Memory B cell (primary cell): ENCODE measurements around the gene TXNDC11.
"Not testable (repeated sequence)": the region's sequence is repeated elsewhere in the genome, so short reads cannot be mapped to it uniquely, and the experiment has no call there.

Experiments used
- ATAC-seq: fragments of 150-1000 bp; cut with Tn5 transposase; 2 replicates; pipeline ENCODE4 v1.10.0; 2021; ENCODE audit warnings: low read depth, mild to moderate bottlenecking, moderate library complexity
- DNase-seq, 2 donors: peaks; one replicate each; pipeline ENCODE4 v3.0.0; 2022; ENCODE audit warnings: low spot score in 2 of 2
- H3K27ac Mint-ChIP-seq: one replicate; pipeline ENCODE4 v1.8.0; 2022; ENCODE audit warnings: mild to moderate bottlenecking, moderate library complexity, mixed read lengths
- H3K27me3 Mint-ChIP-seq: one replicate; pipeline ENCODE4 v1.8.0; 2022; ENCODE audit warnings: mixed read lengths
- H3K36me3 Mint-ChIP-seq: one replicate; pipeline ENCODE4 v1.8.0; 2022; ENCODE audit warnings: mild to moderate bottlenecking, mixed read lengths
- H3K4me1 Mint-ChIP-seq: one replicate; pipeline ENCODE4 v1.8.0; 2022; ENCODE audit warnings: mixed read lengths
- H3K4me3 Mint-ChIP-seq: one replicate; pipeline ENCODE4 v1.8.0; 2022; ENCODE audit warnings: mild to moderate bottlenecking, moderate library complexity, mixed read lengths
- H3K9me3 Mint-ChIP-seq: one replicate; pipeline ENCODE4 v1.8.0; 2022; ENCODE audit warnings: mixed read lengths

The TXNDC11 gene, protein sequence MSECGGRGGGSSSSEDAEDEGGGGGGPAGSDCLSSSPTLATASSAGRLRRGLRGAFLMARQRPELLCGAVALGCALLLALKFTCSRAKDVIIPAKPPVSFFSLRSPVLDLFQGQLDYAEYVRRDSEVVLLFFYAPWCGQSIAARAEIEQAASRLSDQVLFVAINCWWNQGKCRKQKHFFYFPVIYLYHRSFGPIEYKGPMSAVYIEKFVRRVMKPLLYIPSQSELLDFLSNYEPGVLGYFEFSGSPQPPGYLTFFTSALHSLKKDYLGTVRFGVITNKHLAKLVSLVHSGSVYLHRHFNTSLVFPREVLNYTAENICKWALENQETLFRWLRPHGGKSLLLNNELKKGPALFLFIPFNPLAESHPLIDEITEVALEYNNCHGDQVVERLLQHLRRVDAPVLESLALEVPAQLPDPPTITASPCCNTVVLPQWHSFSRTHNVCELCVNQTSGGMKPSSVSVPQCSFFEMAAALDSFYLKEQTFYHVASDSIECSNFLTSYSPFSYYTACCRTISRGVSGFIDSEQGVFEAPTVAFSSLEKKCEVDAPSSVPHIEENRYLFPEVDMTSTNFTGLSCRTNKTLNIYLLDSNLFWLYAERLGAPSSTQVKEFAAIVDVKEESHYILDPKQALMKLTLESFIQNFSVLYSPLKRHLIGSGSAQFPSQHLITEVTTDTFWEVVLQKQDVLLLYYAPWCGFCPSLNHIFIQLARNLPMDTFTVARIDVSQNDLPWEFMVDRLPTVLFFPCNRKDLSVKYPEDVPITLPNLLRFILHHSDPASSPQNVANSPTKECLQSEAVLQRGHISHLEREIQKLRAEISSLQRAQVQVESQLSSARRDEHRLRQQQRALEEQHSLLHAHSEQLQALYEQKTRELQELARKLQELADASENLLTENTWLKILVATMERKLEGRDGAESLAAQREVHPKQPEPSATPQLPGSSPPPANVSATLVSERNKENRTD

DNA sequence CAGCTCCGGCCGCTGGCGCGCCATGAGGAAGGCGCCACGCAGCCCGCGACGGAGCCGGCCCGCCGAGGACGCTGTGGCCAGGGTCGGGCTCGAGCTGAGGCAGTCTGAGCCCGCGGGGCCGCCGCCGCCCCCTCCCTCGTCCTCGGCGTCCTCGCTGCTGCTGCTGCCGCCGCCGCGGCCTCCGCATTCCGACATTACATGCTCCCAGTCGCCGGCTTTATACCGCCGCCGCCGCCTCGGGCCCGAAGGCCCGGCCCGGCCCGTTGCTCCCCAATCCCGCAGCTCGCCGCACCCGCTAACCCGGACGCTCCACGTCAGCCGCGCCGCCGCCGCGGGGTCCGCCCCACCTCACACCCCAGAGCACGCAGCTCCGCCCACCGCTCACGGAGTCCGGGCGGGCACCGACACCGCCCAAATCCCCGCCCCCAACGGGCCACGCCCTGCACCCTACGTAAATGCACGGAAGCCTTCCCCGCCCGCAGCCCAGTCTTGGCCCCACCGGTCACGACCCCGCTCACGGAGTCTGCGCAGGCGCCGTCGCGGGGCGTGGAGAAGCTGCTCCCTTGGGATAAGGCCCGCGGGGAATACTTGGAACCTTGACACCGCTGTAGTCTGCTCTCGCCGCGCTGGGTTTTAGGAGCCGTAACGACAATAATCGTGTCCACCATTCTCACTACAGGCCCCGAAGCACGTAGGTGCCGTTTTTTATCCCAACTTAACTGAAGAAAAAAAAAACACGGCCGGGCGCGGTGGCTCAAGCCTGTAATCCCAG, at the start of gene TXNDC11:
Gene TXNDC11, minus strand, starts transcription at position 322 of the 772 bp plus-strand sequence. Its CDS starts 127 bp downstream, at position 195.
- DNase-seq (peak; percentile 100), ATAC-seq (peak; percentile 88)
- H3K27me3 Mint-ChIP-seq = no peaks in the 10 kb centered on the region
- peak within 1 kb of the TSS; percentile 94 for H3K4me3 Mint-ChIP-seq
- H3K27ac Mint-ChIP-seq = peak within 1 kb of the TSS; percentile 96
- H3K9me3 Mint-ChIP-seq = no peaks in the 10 kb centered on the region
- peaks cover 4% of the 10 kb centered on the region for H3K36me3 Mint-ChIP-seq
- peaks cover 38% of the 10 kb centered on the region for H3K4me1 Mint-ChIP-seq

DNA sequence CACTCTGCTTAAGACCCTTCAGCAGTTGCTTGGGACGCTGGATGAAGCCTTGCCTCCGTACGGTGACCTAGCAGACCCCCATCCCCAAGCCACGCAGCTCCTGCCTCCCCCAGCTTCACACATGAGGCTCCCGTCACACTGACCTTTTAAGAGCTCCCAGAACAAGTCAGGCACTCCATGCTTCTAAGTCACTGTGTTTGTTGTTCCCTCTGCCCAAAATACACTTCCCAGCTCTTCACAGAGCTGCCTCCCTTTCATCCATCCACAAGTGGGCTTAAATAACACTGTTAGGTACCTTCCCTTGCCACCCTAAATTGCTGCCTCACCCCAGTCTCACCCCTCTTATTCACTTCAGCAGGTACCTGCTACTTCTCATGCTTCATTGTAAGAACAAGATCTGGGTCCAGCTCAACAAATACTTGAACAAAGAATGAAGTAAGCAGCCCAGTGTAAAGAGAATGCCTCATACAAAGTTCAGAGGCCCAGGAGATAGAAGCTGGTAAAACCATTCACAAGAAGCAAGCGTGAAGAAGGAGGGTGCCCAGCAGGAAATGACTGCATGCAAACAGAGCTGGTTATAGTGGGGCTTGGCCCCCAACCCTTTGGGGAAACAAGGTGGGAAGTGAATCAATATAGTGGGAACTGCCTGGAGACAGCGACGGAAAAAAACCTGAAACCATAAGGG, 48.6 kb upstream of the TXNDC11 start:
- no peak for DNase-seq
- Mint-ChIP-seq H3K4me1 (peaks cover 49% of the 10 kb centered on the region), H3K27me3 (no peaks in the 10 kb centered on the region), H3K9me3 (no peaks in the 10 kb centered on the region), H3K36me3 (peaks cover 11% of the 10 kb centered on the region), H3K27ac (peak overlapping the region; percentile 15), H3K4me3 (no peak overlapping the region)
- ATAC-seq = no peak

DNA sequence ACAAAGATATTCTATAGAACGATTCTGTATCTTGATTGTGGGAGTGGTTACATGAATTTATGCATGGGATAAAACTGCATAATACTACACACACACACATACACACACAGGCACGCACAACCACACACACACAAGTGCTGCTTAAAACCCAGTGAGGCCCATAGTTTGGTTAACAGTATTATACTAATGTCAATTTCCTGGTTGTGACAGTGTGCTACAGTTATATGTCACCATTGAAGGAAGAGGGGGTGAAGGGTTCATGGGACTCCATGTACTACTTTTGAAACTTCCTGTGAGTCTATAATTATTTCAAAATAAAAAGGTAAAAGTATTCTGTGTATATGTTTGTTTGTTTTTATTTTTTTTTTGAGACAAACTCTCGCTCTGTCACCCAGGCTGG, 46.3 kb upstream of the TXNDC11 start:
- Mint-ChIP-seq H3K4me1 (peaks cover 35% of the 10 kb centered on the region), H3K27me3 (no peaks in the 10 kb centered on the region), H3K4me3 (no peak overlapping the region), H3K27ac (no peak overlapping the region), H3K9me3 (no peaks in the 10 kb centered on the region), H3K36me3 (peaks cover 6% of the 10 kb centered on the region)
- DNase-seq = no peak
- no peak for ATAC-seq

DNA sequence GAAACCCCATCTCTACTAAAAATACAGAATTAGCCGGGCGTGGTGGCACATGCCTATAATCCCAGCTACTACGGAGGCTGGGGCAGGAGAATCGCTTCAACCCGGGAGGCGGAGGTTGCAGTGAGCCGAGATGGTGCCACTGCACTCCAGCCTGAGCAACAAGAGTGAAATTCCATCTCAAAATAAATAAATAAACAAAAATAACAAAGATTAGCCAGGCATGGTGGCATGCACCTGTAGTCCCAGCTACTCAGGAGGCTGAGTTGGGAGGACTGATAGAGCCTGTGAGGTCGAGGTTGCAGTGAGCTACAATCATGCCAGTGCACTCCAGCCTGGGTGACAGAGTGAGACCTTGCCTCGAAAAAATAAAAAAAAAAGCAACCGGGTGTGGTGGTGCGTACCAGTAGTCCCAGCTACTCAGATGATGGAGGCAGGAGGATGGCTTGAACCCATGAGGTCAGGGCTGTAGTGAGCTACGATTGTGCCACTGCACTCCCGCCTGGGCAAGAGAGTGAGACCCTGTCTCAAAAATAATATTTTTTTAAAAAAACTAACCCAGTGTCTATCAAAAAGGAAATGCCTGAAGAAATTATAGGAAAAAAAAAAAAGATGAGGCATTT, 42.4 kb upstream of the TXNDC11 start:
- not testable (repeated sequence) for H3K27me3 Mint-ChIP-seq, ATAC-seq, H3K9me3 Mint-ChIP-seq, H3K4me3 Mint-ChIP-seq, DNase-seq, H3K36me3 Mint-ChIP-seq
- H3K27ac Mint-ChIP-seq = peak overlapping the region; percentile 100
- H3K4me1 Mint-ChIP-seq = peaks cover 36% of the 10 kb centered on the region

DNA sequence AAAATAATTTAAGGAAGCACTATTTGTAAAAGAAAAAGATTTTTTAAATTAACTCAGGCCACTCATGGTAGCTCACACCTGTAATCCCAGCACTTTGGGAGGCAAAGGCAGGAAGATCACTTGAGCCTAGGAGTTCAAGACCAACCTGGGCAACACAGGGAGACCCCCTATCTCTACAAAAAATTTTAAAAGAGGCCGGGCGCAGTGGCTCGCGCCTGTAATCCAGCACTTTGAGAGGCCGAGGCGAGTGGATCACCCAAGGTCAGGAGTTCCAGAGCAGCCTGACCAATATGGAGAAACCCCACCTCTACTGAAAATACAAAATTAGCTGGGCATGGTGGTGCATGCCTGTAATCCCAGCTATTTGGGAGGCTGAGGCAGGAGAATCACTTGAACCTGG, 41.7 kb upstream of the TXNDC11 start:
- not testable (repeated sequence) for ATAC-seq, H3K36me3 Mint-ChIP-seq, H3K27me3 Mint-ChIP-seq, H3K9me3 Mint-ChIP-seq, DNase-seq, H3K4me3 Mint-ChIP-seq
- peaks cover 35% of the 10 kb centered on the region for H3K4me1 Mint-ChIP-seq
- peak overlapping the region; percentile 100 for H3K27ac Mint-ChIP-seq

DNA sequence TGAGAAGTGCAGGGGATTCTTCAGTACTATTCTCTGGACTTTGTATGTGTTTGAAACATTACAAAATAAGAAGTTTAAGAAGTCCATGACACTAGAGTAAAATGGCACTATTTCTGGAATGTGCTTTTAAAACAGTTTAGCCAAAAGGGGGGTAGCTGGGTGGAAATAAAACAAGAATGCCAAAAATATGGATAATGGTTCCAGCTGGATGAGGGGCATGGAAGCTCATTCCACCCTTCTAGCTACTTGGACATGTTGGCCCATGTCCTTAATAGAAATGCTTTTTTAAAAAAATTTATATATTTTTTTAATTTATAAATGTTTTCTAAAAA, 41.3 kb upstream of the TXNDC11 start:
- peak overlapping the region; percentile 94 for H3K4me3 Mint-ChIP-seq
- H3K27me3 Mint-ChIP-seq = no peaks in the 10 kb centered on the region
- DNase-seq = no peak
- no peak for ATAC-seq
- H3K4me1 Mint-ChIP-seq = peaks cover 35% of the 10 kb centered on the region
- no peaks in the 10 kb centered on the region for H3K9me3 Mint-ChIP-seq
- H3K36me3 Mint-ChIP-seq = peaks cover 4% of the 10 kb centered on the region
- H3K27ac Mint-ChIP-seq = peak overlapping the region; percentile 100

DNA sequence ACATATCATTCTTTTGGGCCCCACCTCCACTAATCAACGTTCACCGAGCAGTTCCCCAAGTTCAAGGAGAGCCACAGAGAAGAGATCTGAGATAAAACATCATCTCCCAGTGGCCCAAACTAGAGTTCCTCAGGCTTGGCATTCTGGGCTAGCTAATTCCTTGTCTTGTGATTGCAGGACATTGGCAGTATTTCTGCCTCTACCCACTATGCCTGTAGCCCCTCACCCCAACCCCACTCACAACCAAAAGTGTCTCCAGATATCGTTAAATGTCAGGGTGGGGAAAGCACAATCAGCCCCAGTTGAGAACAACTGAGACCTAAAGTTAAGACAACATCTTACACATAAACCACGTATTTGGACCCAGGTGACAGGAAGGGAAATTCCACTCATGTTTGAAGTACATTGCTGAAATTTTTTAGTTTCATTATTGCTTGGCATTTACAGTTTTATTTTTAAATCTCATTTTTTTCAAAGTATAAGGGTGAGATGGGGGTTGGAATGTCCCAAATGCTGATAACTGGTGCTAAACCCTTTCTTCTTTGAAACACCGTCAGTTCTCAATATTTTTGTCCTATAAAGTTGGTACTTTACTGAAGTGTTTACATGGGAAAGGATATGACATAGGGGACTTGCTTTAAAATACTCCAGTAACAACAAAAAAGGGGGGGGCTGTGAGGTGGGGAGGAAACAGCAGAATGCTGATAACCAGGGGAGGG, 40.8 kb upstream of the TXNDC11 start:
- Mint-ChIP-seq H3K4me1 (peaks cover 35% of the 10 kb centered on the region), H3K27me3 (no peaks in the 10 kb centered on the region), H3K4me3 (peak overlapping the region; percentile 94), H3K9me3 (no peaks in the 10 kb centered on the region), H3K27ac (peak overlapping the region; percentile 100), H3K36me3 (peaks cover 4% of the 10 kb centered on the region)
- peak; percentile 83 for ATAC-seq
- peak; percentile 44 to 63 for DNase-seq

DNA sequence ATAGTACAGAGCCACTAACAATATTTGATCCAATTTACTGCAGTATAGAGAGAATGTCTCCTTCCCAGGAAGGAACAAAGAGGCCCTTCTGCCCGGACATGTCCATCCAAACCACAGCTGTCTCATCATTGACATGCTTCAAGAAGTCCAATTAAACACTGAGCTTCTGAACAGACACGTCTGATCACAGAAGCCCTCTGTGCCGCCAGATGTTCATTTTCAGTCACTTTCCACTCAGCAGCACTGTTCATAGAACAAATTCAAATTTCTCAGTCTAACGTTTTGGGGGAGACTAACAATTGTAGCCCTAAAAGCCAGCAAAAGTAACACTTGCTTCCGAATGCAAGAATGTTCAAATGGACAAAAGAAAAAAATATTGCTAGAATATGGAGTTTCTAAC, 39.1 kb upstream of the TXNDC11 start:
- Mint-ChIP-seq H3K27me3 (no peaks in the 10 kb centered on the region), H3K36me3 (peaks cover 2% of the 10 kb centered on the region), H3K4me1 (peaks cover 27% of the 10 kb centered on the region), H3K27ac (peak overlapping the region; percentile 100), H3K9me3 (no peaks in the 10 kb centered on the region), H3K4me3 (peak overlapping the region; percentile 94)
- ATAC-seq (no peak), DNase-seq (no peak)

DNA sequence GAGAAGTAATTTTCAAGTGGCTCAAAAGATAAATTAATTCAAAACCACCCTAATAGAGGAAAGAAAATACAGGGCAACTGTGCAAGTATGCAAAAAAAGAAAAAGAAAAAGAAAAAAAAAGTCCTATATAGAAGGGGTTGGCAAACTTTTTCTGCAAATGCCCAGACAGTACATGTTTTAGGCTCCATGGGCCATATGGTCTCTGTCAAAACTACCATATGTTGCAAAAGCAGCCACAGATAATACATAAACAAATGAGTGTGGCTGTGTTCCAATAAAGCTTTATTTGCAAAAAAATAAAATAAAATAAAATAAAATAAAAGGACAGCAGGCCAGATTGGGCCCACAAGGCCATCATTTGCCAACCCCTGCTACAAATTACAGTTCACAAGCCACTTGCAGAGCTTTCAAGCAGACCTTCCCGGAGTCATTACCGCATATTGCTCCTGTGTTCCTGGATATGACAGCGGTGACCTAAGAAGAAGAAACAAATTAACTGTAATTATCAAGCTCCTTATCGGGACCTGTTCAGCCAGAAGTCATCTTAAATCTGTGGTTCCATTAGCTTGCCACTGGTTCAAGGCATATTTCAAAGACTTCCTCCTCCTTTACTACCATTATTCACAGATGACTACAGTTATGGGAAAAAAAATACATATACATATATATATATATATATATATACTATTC, 38.5 kb upstream of the TXNDC11 start:
- H3K27me3 Mint-ChIP-seq = no peaks in the 10 kb centered on the region
- peaks cover 2% of the 10 kb centered on the region for H3K36me3 Mint-ChIP-seq
- H3K4me3 Mint-ChIP-seq = no peak overlapping the region
- DNase-seq = no peak
- peaks cover 22% of the 10 kb centered on the region for H3K4me1 Mint-ChIP-seq
- no peak for ATAC-seq
- H3K9me3 Mint-ChIP-seq = no peaks in the 10 kb centered on the region
- H3K27ac Mint-ChIP-seq = peak overlapping the region; percentile 100

DNA sequence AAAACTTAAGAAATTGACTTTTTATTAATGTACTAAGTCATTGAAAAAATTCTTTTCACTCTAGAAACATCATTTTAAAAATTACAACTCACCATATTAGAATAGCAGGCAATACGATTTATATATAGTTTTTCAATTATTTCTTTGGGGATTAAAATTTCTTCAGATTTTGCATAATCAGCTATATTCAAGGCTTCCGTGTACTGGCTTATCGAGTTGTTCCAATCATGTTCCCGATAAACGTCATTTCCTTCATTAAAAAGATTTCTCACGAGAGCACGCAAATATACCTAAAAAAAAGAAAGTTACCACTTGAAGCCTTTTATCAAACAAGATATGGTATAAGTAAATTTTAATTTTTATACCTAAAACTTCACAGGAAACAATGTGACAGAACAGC, 36.4 kb upstream of the TXNDC11 start:
- H3K27ac Mint-ChIP-seq = no peak overlapping the region
- no peaks in the 10 kb centered on the region for H3K27me3 Mint-ChIP-seq
- H3K9me3 Mint-ChIP-seq = no peaks in the 10 kb centered on the region
- DNase-seq = no peak
- peaks cover 22% of the 10 kb centered on the region for H3K4me1 Mint-ChIP-seq
- H3K36me3 Mint-ChIP-seq = peaks cover 10% of the 10 kb centered on the region
- no peak for ATAC-seq
- no peak overlapping the region for H3K4me3 Mint-ChIP-seq

DNA sequence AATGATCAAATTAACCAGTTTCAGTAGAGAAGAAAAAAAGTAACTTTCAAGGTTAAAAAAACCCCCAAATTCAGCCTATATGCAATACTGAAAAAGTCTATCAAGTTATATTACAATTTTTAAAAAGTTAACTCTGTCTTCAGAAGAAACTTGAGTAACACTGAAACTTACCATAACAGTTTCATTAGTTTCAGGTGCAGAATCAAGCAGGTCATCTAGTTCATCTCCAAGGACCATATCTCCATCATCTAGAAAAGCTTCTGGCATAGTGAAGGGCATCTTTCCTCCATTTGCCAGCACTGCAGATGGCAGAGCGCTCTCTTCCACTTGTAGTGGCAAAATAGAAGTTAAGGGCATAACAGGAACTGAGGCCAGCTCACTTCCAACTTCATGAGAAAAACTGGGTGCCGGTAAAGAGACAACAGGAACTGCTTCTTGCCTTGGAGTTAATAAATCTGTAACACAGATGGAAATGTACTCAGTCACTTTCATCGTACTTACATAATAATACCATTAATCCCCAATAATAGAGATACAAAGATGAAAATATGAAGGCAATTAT, 31.5 kb upstream of the TXNDC11 start:
- Mint-ChIP-seq H3K9me3 (no peaks in the 10 kb centered on the region), H3K36me3 (peaks cover 16% of the 10 kb centered on the region)

DNA sequence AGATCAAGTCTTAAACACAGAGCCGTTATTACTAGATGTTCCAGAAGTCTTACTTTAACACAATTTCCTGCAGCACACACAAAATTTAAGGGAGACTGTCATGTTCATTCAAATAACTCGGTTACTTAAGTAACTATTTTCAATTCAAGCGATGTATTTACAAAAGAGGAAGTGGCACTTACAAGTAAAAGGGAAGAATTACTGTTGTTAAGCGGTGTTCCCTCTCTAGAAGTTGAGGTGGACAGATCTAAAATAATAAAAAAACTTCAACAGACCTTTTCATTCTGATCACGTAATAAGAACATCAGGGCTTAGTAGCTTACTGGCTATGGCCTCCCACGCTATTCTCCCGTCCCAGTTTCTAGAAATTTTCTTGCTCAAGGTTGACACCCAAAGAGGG, 26.2 kb upstream of the TXNDC11 start:
- DNase-seq (peak in 1 of 2 donors; percentile 25), ATAC-seq (peak; percentile 91)
- peak overlapping the region; percentile 91 for H3K27ac Mint-ChIP-seq
- H3K36me3 Mint-ChIP-seq = peaks cover 14% of the 10 kb centered on the region
- H3K4me3 Mint-ChIP-seq = peak overlapping the region; percentile 81
- H3K4me1 Mint-ChIP-seq = peaks cover 15% of the 10 kb centered on the region
- no peaks in the 10 kb centered on the region for H3K27me3 Mint-ChIP-seq
- H3K9me3 Mint-ChIP-seq = no peaks in the 10 kb centered on the region

More for the DNA sequence above, 31.5 kb upstream of the TXNDC11 start:
- no peak overlapping the region for H3K4me3 Mint-ChIP-seq
- no peaks in the 10 kb centered on the region for H3K27me3 Mint-ChIP-seq
- H3K27ac Mint-ChIP-seq = peak overlapping the region; percentile 74
- no peak for ATAC-seq
- H3K4me1 Mint-ChIP-seq = peaks cover 5% of the 10 kb centered on the region
- no peak for DNase-seq
